HG02840 (cell line): ENCODE measurements around the gene HMBS.
"Not testable (repeated sequence)": the region's sequence is repeated elsewhere in the genome, so short reads cannot be mapped to it uniquely, and the experiment has no call there.

Experiments
- ATAC-seq: cut with Tn5 transposase; IDR thresholded peaks from one replicate; pipeline ENCODE4 v1.9.1; 2021; ENCODE audit warnings: mild to moderate bottlenecking, moderate library complexity, moderate number of reproducible peaks; ENCODE audit not compliant: unreplicated experiment, low FRiP score

The HMBS gene

GRCh38 chr11:119084663-119085436 is at the start of gene HMBS:
HMBS (plus strand) TSS chr11:119084881; CDS start chr11:119085034, 153 bp downstream.
- peak; percentile 92 for ATAC-seq

GRCh38 chr11:119038884-119039283 is 45.8 kb upstream of the HMBS start:
- no peak for ATAC-seq

GRCh38 chr11:119039471-119039870 is 45.2 kb upstream of the HMBS start:
- ATAC-seq = not testable (repeated sequence)

GRCh38 chr11:119041821-119042514 is 42.7 kb upstream of the HMBS start:
- ATAC-seq = no peak

- ATAC-seq = no peak
Measured at GRCh38 chr11:119042927-119043326, 41.8 kb upstream of the HMBS start.

- ATAC-seq = no peak
Measured at GRCh38 chr11:119044708-119045107, 40.0 kb upstream of the HMBS start.

GRCh38 chr11:119046489-119046888 is 38.2 kb upstream of the HMBS start:
- no peak for ATAC-seq

GRCh38 chr11:119047205-119047604 is 37.5 kb upstream of the HMBS start:
- no peak for ATAC-seq

- no peak for ATAC-seq
Measured at GRCh38 chr11:119048644-119049043, 36.0 kb upstream of the HMBS start.

- ATAC-seq = no peak
Measured at GRCh38 chr11:119049081-119049480, 35.6 kb upstream of the HMBS start.

- ATAC-seq = peak; percentile 43
Measured at GRCh38 chr11:119051440-119052162, 33.1 kb upstream of the HMBS start.

GRCh38 chr11:119052163-119052814 is 32.4 kb upstream of the HMBS start:
- peak; percentile 5 for ATAC-seq

- ATAC-seq = no peak
Measured at GRCh38 chr11:119054418-119054817, 30.3 kb upstream of the HMBS start.

- ATAC-seq = no peak
Measured at GRCh38 chr11:119055901-119056300, 28.8 kb upstream of the HMBS start.

- no peak for ATAC-seq
Measured at GRCh38 chr11:119056421-119056999, 28.2 kb upstream of the HMBS start.

GRCh38 chr11:119057000-119057769 is 27.5 kb upstream of the HMBS start, which contains the start of gene HYOU1:
HYOU1 (minus strand) TSS chr11:119057205; CDS start chr11:119056160, 1,045 bp downstream.
- ATAC-seq = peak; percentile 86

- not testable (repeated sequence) for ATAC-seq
Measured at GRCh38 chr11:119059128-119059527, 25.6 kb upstream of the HMBS start.

GRCh38 chr11:119061256-119061655 is 23.4 kb upstream of the HMBS start:
- no peak for ATAC-seq

- no peak for ATAC-seq
Measured at GRCh38 chr11:119062779-119063178, 21.9 kb upstream of the HMBS start.
